Stimulated activated CD8-positive, alpha-beta memory T cell treated with anti-CD3 and anti-CD28 coated beads, Interleukin-15, amount 100 ng/mL, for 4 hours (primary cell): ENCODE measurements around the gene GABRG3.

ENCODE experiments used
- DNase-seq, 2 donors: peaks; one replicate each; pipeline ENCODE4 v3.0.0-alpha.2; 2020; ENCODE audit warnings: low read depth in 2 of 2

Gene GABRG3

DNA sequence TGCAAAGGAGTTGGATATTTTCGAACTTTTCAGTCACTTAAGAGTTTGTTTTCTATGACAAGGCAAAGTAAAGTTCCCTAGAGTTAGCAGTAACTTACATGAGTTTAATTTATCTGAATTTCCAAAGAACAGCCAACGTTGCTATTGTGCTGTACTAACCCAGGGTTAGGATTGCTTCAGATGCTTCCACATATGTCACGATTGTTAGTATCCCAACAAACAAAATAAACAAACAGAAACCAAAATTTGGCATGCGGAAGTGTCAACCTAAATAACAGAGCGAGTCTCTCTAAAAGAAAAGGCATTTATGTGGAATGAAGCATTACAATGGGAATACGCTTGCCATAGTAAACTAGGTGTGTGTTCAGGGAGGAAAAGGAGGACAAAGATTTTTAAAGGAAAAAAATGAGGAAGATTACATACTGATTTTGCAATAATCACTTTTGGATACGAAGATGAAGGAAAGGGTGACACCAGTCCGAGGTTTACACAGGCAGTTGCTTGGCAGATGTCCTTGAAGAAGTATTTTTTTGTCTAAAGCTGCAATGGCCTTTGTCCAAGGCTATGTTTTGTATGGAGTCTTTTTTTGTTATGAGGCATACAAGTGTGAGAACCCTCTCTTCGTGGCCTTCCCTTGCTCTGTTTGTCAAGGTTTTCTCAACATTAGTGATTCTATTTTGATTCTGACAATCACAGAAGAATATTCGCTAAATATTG lies 267.9 kb downstream of the GABRG3 start:
- no peak for DNase-seq

DNA sequence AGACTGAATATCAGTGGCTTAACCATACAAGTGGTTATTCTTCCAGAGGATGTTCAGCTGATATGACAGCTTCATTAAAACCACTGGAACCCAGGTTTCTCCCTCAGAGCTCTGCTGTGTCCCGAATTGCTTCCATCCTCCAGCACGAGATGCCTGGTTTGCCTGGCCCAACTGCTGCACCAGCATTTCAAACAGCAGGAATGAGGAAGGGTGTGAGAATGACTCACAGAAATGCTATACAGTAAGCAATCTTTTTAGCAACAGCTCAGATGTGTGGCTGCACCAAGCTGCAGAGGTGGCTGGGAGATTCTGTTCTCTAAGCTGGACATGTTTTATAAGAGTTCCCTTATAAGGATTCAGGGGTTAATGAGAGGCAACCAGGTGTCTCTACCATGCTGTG lies 271.0 kb downstream of the GABRG3 start:
- no peak for DNase-seq

DNA sequence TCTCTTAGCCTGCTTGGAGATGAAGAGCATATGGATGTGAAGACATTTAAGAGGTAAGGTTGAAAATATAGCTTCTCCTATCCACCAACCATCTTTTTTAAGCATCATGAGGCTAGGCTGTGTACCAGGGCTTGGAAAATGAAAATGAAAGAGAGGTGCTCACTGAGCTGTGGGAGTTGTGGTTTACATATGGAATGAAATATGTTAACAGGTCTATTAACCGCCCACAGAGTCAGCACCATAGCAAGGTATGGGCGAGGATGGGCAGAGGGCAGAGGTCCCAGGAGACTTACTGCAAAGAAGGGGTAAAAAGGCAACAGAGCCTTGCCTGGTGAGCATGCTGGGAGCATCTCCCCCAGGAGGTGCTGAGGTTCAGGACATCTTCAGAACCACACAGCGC lies 273.1 kb downstream of the GABRG3 start:
- no peak for DNase-seq

DNA sequence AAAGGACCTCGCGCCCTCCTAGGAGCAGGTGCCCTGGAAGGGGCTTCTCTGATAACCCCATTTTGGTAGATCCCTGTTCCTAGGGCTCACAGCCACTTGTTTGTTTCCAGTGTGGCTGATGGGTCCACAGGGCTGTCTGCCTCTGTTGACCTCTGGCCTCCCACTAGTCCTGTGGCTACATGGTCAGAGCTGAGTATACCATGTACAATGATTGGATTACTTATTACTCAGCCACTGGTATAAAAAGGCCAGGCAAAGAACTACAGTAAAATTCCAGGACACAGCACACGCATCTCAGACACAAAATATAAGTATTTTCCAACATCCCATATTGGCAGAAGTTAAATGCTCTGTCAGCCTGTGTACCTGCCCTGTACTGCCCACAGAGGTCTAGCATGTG lies 277.3 kb downstream of the GABRG3 start:
- DNase-seq: no peak

DNA sequence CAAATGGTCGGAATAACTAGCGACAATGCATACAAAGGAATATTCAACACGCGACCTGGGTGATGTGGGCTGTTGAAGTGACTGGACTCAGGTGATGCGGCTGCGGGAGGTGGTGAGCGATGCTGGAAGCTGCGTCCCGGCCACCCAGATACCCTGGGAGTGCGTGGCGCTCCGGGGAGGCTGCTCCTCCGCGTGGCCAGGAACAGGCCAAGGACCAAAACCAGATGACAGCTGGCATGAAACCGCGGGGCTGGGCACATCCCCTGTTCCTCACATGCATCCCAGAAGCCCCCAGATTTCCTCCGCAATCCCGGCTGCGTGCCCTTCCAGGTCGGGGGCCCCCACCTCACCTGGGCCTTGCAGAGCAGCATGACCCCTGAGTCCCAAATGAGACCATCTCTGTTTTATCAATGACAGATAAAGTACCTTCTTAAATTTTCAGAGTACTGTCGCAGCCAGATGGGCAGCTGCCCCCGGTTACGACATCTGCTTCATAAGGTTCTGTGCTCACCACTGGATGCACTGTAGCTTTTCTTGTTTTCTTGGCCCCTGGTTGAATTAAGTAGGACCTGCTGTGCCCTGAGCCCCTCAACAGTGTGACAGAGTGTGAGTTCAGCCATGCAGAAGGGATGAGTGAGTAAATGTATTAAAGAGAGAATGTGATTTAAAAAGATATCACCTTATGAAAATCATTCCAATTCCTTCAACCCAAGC lies 278.2 kb downstream of the GABRG3 start:
- no peak for DNase-seq

DNA sequence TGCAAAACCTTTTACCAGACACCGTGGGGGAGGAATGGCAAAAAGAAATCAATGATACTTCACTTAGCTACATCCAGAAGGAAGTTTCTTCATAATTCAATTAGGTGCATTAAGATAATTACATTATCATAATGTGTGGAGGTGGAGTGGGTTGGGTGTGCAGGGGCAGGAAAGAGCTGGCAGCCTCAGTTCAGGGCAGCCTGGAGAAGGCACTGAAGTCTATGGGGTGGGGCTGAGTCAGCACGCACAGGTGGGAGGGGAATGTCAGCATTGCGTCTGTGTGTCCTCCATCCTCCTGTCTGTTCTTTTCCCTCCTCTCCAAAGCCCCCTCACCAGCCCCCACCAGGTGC lies 278.8 kb downstream of the GABRG3 start:
- no peak for DNase-seq

DNA sequence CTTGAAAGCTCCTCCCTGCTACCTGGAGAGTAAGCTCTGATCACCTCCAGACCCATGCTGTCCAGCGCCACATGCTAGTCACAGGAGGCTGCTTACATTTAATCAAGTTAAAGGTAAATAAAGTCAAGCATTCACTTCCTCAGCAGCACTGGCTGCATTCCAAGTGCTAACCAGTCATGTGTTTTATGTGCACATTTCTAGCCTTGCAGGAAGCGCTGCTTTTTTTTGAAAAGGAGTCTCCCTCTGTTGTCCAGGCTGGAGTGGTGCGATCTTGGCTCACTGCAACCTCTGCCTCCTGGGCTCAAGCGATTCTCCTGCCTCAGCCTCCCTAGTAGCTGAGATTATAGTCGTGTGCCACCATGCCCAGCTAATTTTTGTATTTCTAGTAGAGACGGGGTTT lies 279.2 kb downstream of the GABRG3 start:
- no peak for DNase-seq

DNA sequence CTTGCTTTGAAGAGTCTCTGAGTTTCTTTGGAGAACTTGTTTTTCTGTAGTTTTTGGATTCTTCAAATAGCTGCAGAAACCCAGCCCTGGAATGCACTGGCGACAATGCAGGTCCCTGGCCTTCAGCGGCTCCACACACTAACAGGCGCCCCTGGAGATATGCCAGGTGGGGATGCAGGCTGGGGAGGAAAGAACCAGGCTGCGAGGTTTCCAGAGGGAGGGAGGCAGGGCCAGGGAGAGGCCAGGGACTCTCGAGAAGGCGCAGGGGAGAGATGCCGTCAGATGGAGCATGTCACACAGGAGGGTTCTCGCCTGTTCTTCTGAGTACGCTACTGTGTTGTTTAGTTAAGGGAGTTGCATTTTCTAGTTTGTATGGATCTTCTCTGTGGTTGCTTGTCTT lies 283.1 kb downstream of the GABRG3 start:
- DNase-seq: no peak

DNA sequence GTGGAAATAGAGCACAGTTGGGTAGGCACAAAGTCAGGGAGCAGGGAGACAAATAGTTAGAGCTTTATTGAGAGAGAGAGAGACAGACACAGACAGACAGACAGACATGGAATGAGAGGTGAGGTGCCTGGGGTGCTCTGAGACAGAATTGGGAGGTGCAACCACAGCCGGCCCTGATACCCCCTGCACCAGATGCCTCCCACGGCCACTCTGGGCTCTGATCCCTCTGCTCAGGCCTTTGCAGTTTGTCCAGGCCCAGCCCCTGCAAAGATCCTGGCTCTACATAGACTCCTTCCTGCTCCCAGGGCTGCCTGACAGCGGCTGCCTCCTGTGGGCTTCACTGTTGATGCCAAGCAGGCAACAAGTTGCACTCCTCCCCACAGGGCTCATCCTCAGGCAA lies 283.8 kb downstream of the GABRG3 start:
- no peak for DNase-seq

DNA sequence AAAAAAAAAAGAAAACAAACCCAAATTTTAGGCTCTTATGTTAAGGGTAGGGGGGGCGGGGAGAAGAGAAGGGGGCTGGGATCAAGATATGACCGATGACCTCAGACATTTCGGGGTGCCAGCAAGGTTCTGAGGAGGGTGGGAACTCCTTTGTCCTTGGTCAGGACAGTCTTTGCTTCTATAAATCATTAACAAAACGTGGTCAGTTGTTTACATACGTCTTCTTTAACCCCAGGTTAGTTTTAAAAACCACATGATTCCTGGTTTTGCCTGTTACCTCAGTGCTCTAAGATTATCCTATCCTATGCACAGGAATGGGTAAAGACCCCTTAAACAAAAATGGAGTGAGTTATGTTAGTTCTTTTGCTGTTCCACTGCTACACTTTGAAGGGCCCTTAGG lies 285.5 kb downstream of the GABRG3 start:
- DNase-seq: no peak

DNA sequence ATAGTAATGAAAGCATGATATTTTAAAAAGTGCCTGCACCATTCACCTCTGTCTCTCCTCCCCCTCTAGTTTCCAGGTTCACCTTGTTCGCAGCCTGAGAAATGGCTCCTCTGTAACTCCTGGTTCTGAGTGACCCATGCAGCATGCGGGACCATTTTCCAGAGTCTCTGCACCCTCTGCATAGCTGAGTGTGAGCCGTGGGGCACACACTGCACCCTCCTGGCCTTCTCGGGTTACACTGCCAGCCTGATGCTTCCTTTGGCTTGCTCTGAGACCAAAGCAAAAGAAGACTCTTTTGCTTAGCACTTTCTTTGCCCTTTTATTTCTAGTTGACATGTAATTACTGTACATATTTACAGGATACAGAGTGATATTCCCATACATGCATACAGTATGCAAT lies 287.3 kb downstream of the GABRG3 start:
- no peak for DNase-seq

DNA sequence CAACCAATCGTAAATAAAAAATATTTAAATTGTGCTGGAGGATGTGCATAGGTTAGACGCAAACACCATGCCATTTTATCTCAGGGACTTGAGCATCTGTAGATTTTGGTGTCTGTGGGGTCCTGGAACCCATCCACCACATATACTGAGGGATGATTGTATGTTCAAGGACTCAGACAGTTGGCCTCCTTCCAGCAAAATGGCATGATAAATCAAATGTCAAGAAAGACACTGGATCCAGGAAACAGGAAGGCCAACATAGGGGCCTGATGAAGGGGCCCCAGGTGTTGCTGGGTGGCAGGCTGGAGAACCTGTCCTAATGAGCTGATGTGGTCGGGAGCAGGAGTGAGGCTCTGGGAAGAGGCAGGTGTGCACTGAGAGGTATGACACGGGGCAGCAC lies 289.5 kb downstream of the GABRG3 start:
- DNase-seq: no peak

DNA sequence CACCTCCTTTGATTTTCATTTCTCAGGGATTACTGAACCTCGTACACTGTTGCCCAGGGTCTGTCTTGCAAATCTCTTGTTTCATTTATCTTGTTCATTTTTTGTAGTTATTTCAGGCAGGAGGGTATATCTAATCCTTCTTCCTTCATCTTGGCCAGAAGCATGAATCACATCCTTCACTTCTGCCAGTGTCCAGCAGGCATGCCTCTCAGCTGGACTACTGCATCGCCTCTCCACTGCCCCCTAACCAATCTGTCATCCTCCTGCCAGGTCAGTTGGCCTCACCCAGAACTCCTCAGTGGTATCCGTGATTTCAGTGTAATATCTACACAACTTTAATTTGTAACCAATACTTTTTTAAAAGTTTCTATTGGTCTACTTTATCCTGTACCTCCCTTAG lies 297.9 kb downstream of the GABRG3 start:
- DNase-seq: no peak

DNA sequence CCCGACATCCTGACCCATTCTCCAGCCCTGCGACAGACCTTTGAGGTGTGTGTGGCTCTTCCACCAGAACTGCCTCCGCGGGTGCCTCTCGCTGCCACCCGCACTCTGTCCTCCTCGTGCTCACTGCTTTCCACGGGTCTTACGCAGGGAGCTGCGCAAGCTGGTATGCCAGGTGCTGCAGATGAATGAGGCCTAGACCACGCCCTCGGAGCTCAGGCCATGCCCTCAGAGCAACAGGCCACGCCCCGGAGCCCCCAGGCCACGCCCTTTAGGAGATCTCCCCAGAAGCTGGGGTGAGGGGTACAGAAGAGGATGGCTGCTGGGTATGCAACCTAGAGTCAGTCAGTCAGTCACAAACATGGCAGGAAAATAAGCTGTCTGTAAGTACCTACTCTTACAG lies 300.3 kb downstream of the GABRG3 start:
- DNase-seq: no peak

DNA sequence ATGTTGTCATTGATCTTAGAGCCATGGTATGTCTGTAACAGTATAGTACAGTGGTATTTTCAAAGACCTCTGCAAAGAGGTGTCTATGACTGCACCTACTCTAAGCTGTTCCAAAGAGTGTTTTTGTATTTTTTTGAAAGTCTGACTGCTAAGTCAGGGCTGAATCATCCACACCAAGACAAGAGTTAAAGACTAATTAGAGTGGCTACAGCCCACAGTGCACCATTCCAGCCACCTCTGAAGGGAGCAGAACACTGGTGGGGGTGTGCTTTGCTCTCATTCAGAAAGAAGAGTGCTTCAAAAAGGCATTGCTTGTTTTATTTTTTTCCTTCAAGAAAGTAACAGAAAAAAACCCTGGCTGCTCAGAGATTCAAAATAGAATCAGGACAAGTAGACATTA lies 301.4 kb downstream of the GABRG3 start:
- DNase-seq: no peak

DNA sequence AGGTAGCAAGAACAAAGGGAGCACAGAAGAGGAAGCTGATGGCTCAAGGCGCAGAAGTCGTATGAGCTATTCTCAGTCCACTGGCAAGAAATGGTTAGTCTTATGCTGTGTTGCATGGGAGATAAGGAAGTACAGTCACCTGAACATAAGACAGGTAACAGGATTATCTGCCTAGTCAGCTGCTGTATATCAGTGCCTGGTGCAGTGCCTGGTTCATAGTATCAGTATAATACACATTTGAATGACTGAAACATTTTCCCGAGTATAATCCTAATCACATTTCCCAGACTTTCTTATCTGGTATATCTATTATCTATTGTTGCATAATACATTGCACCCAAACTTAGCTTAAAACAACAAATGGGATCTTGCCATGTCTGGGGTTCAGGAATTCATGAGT lies 302.5 kb downstream of the GABRG3 start:
- no peak for DNase-seq

DNA sequence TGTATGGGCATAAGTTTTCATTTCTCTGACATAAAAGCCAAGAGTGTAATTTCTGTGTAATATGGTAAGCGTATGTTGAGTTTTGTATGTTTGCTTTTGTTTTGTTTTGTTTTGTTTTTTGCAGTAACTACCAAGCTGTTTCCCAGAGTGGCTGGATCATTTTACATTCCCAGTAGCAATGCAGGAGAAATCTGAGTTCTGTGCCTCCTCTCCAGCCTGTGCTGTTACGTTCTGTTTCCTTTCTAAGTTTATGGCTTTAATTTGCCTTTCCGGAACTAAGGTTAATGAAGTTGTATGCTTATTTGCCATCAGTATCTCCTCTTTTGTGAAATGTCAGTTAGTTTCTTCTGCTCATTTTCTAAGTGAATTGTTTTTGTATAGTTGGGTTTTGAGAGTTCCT lies 307.8 kb downstream of the GABRG3 start:
- DNase-seq: no peak

DNA sequence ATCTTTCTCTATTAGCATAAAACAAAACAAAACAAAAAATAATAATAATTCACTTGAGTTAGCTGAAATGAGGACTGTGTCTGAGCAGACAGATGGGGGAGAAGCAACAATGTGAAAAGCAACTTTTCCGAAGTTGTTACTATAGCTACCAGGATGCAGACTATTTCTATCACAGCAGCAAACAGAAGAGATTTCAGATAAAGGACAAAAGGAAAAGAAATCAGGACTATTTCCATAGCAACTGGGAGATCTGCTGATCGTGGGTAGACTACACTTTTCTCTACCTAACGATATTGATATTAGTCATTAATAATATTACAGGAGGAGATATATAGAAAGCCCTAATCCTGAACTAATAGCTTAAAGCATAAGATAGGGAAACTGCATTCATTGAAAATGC lies 321.7 kb downstream of the GABRG3 start:
- DNase-seq: no peak

DNA sequence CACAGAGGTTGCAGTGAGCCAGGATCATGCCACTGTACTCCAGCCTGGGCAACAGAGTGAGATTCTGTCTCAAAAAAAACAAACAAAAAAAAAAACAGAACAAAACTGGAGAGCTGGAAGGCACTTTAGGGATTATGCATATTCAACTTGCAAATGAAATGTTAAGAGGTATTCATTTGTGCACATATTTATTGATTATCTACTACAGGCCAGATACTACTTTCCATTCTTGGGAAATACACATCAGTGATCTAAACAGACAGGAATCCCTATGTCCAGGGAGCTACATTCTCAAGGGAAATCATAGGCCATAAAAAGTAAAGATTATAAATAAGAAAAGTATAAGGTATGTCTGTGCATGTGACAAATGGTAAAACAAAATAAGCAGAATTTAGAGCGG lies 322.6 kb downstream of the GABRG3 start:
- DNase-seq: no peak

DNA sequence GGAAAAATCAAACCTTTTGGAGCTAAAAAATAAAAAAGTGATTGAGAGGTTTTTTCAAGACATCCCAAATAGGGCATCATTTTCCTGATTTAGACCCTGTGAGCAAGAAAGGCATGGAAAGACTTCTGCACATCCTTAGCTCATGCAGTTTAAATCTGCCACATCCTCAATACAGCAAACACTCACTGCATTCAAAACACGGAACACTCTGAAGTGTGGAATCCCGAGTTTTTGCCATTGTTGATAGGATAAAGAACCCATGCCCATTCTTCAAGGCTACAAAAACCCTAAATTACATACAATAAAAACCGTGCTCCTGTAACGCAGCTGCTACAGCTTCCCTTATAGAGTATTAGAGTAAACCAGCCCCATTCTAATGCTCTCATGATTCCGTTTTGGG lies 346.8 kb downstream of the GABRG3 start:
- no peak for DNase-seq

DNA sequence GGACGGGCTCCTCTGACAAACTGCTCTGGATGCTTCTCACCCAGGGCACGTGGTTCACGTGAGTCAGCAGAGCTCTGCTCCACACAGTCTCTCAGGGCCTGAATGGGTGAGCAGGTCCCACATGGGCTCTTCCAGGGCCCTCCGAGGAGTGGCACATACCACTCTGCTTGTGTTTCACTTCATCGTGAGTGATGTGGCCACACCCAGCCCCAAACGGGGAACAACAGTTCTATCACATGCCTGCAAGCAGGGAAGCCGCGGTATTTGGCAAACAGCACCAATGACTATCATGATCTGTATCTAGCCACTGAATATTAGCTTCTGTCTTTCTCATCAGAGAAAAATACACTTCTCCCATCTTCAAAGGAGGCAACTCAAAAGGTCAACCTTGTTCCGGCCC lies 352.8 kb downstream of the GABRG3 start:
- DNase-seq: no peak

DNA sequence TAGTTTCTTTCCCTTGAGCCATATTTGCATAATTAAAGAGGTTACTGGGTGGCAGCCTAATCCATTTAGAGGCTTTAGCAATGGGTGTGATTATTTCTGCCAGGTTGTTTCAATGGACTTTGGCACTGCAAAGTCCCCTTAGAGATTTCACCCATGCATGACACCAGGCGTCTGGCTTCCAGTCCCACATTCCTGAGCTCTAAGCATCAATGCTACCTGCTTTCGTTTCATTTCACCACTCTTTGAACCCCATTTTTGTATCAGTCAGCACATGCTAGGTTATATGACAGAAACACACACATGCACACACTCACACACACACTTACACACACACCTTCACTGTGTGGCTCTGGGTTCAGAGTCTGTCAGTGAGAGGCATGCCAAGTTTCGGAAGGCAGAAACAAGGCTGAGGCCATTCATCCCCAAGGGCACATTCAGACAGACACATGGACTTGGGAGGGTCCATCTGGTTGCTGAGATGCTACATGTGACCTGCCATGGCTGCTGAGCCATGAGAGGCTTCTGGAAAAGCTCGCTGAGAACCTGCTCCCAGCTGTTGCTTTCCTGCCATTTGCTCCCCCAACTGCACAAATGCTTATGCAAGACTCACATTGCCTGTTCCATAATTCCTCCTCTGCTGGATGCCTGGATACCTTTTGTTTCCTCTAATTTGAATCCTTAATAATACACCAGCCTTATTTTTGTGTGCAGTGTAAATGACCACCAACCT lies 354.1 kb downstream of the GABRG3 start:
- no peak for DNase-seq

DNA sequence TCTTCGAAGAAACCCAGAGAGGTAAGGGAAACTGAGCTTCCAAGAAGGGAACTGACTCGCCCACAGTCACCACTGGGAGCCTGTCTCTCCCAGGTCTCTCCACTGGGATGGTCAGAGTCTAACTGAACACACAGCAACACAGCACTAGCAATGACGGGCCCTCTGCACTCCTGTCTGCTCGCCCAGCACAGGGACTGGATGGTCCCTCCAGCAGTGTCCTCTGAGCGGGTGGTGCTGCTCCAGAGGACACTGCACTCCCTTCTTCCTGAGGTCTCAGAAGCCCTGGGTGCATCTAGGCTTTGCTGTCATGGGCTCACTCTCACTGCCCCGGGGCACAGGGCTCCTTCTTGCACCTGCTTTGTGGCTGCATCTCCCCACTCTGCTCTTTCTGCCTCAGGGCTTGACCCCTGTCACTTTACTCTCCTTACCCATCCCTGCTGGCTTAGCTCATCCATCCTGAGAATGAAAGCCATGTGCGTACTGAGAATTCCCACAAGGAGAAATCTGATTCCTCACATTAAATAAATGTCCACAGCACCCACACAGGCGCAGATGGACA lies 356.6 kb downstream of the GABRG3 start:
- DNase-seq: no peak
